PC-3 (cell line): ENCODE measurements around the gene NHS.

Experiments used
- CTCF ChIP-seq: fragments of 300-600 bp; sonication (generic); conservative IDR thresholded peaks from 2 replicates; pipeline ENCODE4 v1.5.1; 2017; ENCODE audit warnings: antibody characterized with exemption, low read depth, mild to moderate bottlenecking, low read length
- EZH2 ChIP-seq: fragments of 300-600 bp; sonication (generic); IDR thresholded peaks from one replicate; pipeline ENCODE4 v1.6.1; 2017; ENCODE audit warnings: antibody characterized with exemption, mild to moderate bottlenecking, low read length; ENCODE audit not compliant: unreplicated experiment

DNA sequence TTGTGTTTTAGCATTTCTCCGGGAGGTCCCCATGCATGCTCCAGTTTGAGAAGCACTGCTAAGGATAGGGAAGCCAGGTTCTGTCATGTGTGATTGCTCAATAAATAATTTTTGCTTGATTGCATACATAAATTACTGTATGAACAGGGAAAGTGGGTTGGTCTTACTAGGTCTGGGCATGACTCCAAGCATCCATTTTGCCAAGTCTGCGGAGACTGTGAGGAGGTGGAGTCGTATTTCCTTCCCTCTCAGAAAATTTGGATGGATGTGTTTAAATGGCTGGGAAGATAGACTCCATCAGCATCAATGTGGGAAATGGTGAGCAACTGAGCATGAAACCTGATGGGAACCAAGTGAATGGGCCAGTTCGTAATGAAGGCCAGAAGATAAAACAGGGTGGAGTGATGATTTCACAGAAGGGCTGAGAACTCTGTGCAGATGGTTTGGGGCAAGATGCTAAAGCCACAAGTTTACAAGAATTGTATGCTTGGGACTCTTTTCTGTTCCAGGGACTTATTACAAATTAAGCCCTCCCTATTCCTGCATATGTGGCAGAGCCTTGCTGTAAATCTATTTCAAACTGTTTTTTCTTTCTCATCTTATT, 84.1 kb downstream of the NHS start:
- TF ChIP-seq CTCF (no peak), EZH2 (no peak)
